K562 (cell line): ENCODE results near the gene KIAA1958. TPM values are rescaled to one million over a fixed set of nuclear protein-coding genes. Genes with fewer than 3 reads are reported as not detected.
A peak's percentile ranks its signal among the peaks of the same experiment; 100 is the strongest.

Experiments
- ATAC-seq: fragments of 200-7000 bp; cut with Tn5 transposase; 3 replicates; pipeline ENCODE4 v1.9.1; 2020; ENCODE audit warnings: moderate library complexity
- BruUV-seq: library from RNA; stranded (reverse); fragments of 400-500 nt; replicated peaks from 2 replicates; lab custom pipeline; 2021; lab: Mats Ljungman, UMichigan
- CTCF ChIA-PET: fragments of 300-600 bp; formaldehyde crosslinking; extraction: SDS; loops from one replicate; lab custom pipeline; 2021; ENCODE audit warnings: low intra/inter-chr PET ratio; lab: Yijun Ruan, JAX
- POLR2A ChIA-PET: fragments of 300-600, 350-650 bp; sonication (Branson Sonifier 250); formaldehyde crosslinking; extraction: SDS; loops from one replicate; lab custom pipeline; 2021; ENCODE audit warnings: antibody characterized with exemption, inconsistent platforms; lab: Yijun Ruan, JAX
- DNase-seq, 4 experiments: peaks; one replicate each; pipeline versions ENCODE4 v3.0.0 to v3.0.0-alpha.2; 2011 to 2018; ENCODE audit warnings: low spot score in 3 of 4, mixed read lengths in 3 of 4; ENCODE audit errors: extremely low read depth in 1 of 4
- FAIRE-seq: peaks from 2 replicates; lab custom pipeline; 2011; peaks lifted over from hg19 to GRCh38; lab: Jason Lieb, UNC
- H2AFZ ChIP-seq: 2 replicates; pipeline ENCODE4 v1.6.0; 2011; ENCODE audit warnings: low read depth, low read length, control low read depth, inconsistent platforms
- H3K27ac ChIP-seq: fragments of 200-600 bp; 3 replicates; pipeline ENCODE4 v1.8.0; 2011; ENCODE audit warnings: low read depth, mild to moderate bottlenecking, control low read depth, inconsistent platforms, low read length, moderate library complexity, mixed read lengths; ENCODE audit errors: extremely low read depth
- H3K27me3 ChIP-seq, 2 experiments: fragments of 300-600 bp in 1 of 2; 2 replicates in 1 of 2; 3 replicates in 1 of 2; pipeline versions ENCODE4 v1.6.0 to v1.8.0; 2011; ENCODE audit warnings: inconsistent platforms in 2 of 2, low read length in 2 of 2, mild to moderate bottlenecking in 1 of 2, mixed read lengths in 1 of 2, moderate library complexity in 1 of 2; ENCODE audit not compliant: control insufficient read depth in 2 of 2, insufficient read depth in 2 of 2
- H3K36me3 ChIP-seq: fragments of 300-600 bp; 3 replicates; pipeline ENCODE4 v1.8.0; 2011; ENCODE audit warnings: mild to moderate bottlenecking, low read length, inconsistent platforms; ENCODE audit not compliant: control insufficient read depth, insufficient read depth
- H3K4me1 ChIP-seq, 2 experiments: fragments of 200-600 bp in 1 of 2; replicated peaks in 1 of 2; 2 replicates in 1 of 2; 3 replicates in 1 of 2; pipeline versions ENCODE4 v1.5.1 to v1.8.0; 2011; ENCODE audit warnings: inconsistent platforms in 2 of 2, low read length in 2 of 2, mild to moderate bottlenecking in 1 of 2, mixed read lengths in 1 of 2, moderate library complexity in 1 of 2; ENCODE audit not compliant: control insufficient read depth in 2 of 2, insufficient read depth in 2 of 2
- H3K4me2 ChIP-seq: 2 replicates; pipeline ENCODE4 v1.6.1; 2011; ENCODE audit warnings: low read length, control low read depth, inconsistent platforms, mixed read lengths; ENCODE audit not compliant: insufficient read depth
- H3K4me3 ChIP-seq: fragments of 200-600 bp; sonication (generic), shearing (Covaris generic); 2 replicates; pipeline ENCODE4 v1.5.1; 2016; ENCODE audit warnings: control low read depth, inconsistent platforms
- H3K79me2 ChIP-seq: fragments of 200-600 bp; 3 replicates; pipeline ENCODE4 v1.8.0; 2011; ENCODE audit warnings: low read length, inconsistent platforms; ENCODE audit not compliant: control insufficient read depth, insufficient read depth
- H3K9ac ChIP-seq, 2 experiments: 2 replicates each; pipeline versions ENCODE4 v1.6.0 to v1.6.1; 2011; ENCODE audit warnings: low read depth in 2 of 2, low read length in 2 of 2, control low read depth in 1 of 2, inconsistent platforms in 1 of 2, mild to moderate bottlenecking in 1 of 2, mixed read lengths in 1 of 2; ENCODE audit not compliant: insufficient read depth in 1 of 2
- H3K9me1 ChIP-seq: one replicate; pipeline ENCODE4 v1.6.0; 2011; ENCODE audit warnings: inconsistent platforms, mild to moderate bottlenecking, low read length, moderate library complexity; ENCODE audit not compliant: control insufficient read depth, insufficient read depth
- H3K9me3 ChIP-seq: replicated peaks from 2 replicates; pipeline ENCODE4 v1.5.1; 2011; ENCODE audit warnings: low read depth, low read length, inconsistent platforms; ENCODE audit not compliant: control insufficient read depth, insufficient read depth
- H4K20me1 ChIP-seq: replicated peaks from 2 replicates; pipeline ENCODE4 v1.6.1; 2011; ENCODE audit warnings: low read length, inconsistent platforms, mixed read lengths; ENCODE audit not compliant: control insufficient read depth, insufficient read depth
- CCAR2 ChIP-seq: fragments of 200-400 bp; formaldehyde crosslinking; IDR thresholded peaks from 2 replicates; pipeline ENCODE4 v1.6.1; 2017; ENCODE audit warnings: mild to moderate bottlenecking, low read depth, low read length
- GATAD2B ChIP-seq: fragments of 450-650 bp; IDR thresholded peaks from 2 replicates; pipeline ENCODE4 v1.6.1; 2017; ENCODE audit warnings: mild to moderate bottlenecking, borderline replicate concordance
- HDAC2 ChIP-seq: fragments of 450-650 bp; IDR thresholded peaks from 2 replicates; pipeline ENCODE4 v1.6.1; 2016; ENCODE audit warnings: mild to moderate bottlenecking
- HLTF ChIP-seq: fragments of 450-650 bp; IDR thresholded peaks from 2 replicates; pipeline ENCODE4 v1.6.1; 2016
- IRF2 ChIP-seq: sonication (generic); formaldehyde crosslinking; IDR thresholded peaks from 2 replicates; pipeline ENCODE4 v1.8.1; 2022; ENCODE audit warnings: mild to moderate bottlenecking, missing genetic modification reagents
- KDM2B ChIP-seq: fragments of 250-450 bp; sonication (Bioruptor Pico); IDR thresholded peaks from 2 replicates; pipeline ENCODE4 v1.8.0; 2021; ENCODE audit warnings: mild to moderate bottlenecking, moderate library complexity
- MEIS2 ChIP-seq: fragments of 450-650 bp; IDR thresholded peaks from 2 replicates; pipeline ENCODE4 v1.6.1; 2014; ENCODE audit warnings: mild to moderate bottlenecking; ENCODE audit not compliant: partially characterized antibody
- MTA1 ChIP-seq: fragments of 450-650 bp; IDR thresholded peaks from 2 replicates; pipeline ENCODE4 v1.6.1; 2017; ENCODE audit warnings: borderline replicate concordance
- PKNOX1 ChIP-seq: fragments of 450-650 bp; IDR thresholded peaks from 2 replicates; pipeline ENCODE4 v1.6.1; 2016
- RBM17 ChIP-seq: fragments of 200-400 bp; formaldehyde crosslinking; IDR thresholded peaks from 2 replicates; pipeline ENCODE4 v1.6.1; 2017; ENCODE audit warnings: low read depth, mild to moderate bottlenecking, low read length, borderline replicate concordance
- RNF2 ChIP-seq: sonication (generic); IDR thresholded peaks from 2 replicates; pipeline ENCODE4 v1.6.1; 2016
- SAFB2 ChIP-seq: fragments of 200-400 bp; formaldehyde crosslinking; IDR thresholded peaks from 2 replicates; pipeline ENCODE4 v1.6.1; 2018; ENCODE audit warnings: borderline replicate concordance, low read length, low read depth, moderate library complexity; ENCODE audit not compliant: severe bottlenecking
- SMARCA4 ChIP-seq: fragments of 450-650 bp; IDR thresholded peaks from 2 replicates; pipeline ENCODE4 v1.6.1; 2016
- SMARCA5 ChIP-seq: fragments of 450-650 bp; IDR thresholded peaks from 2 replicates; pipeline ENCODE4 v1.6.1; 2016
- SMARCC2 ChIP-seq: fragments of 450-650 bp; IDR thresholded peaks from 2 replicates; pipeline ENCODE4 v1.6.1; 2017; ENCODE audit warnings: antibody characterized with exemption, moderate library complexity, mild to moderate bottlenecking, low read depth
- SNIP1 ChIP-seq: fragments of 450-650 bp; IDR thresholded peaks from 2 replicates; pipeline ENCODE4 v1.7.1; 2017; ENCODE audit warnings: low read depth, mild to moderate bottlenecking
- SOX6 ChIP-seq: fragments of 450-650 bp; IDR thresholded peaks from 2 replicates; pipeline ENCODE4 v1.6.1; 2014; ENCODE audit warnings: mild to moderate bottlenecking
- STAT6 ChIP-seq: sonication (generic); formaldehyde crosslinking; IDR thresholded peaks from 2 replicates; pipeline ENCODE4 v1.8.1; 2023; ENCODE audit warnings: mild to moderate bottlenecking, missing genetic modification reagents
- TAF7 ChIP-seq: fragments of 450-650 bp; IDR thresholded peaks from 2 replicates; pipeline ENCODE4 v1.6.1; 2016; ENCODE audit warnings: missing genetic modification characterization, missing compliant biosample characterization
- TCF3 ChIP-seq: sonication (generic); formaldehyde crosslinking; IDR thresholded peaks from 2 replicates; pipeline ENCODE4 v1.4.0; 2020; ENCODE audit warnings: mild to moderate bottlenecking, missing genetic modification reagents
- U2AF1 ChIP-seq: fragments of 200-400 bp; formaldehyde crosslinking; optimal IDR thresholded peaks from 2 replicates; pipeline ENCODE3; 2017; ENCODE audit warnings: mild to moderate bottlenecking, low read depth, low read length, moderate library complexity
- ZKSCAN3 ChIP-seq: fragments of 250-450 bp; sonication (Bioruptor Pico); IDR thresholded peaks from 2 replicates; pipeline ENCODE4 v1.4.0; 2020
- ZNF140 ChIP-seq: fragments of 250-450 bp; sonication (Bioruptor Pico); IDR thresholded peaks from 2 replicates; pipeline ENCODE4 v1.8.0; 2021; ENCODE audit warnings: moderate library complexity, mild to moderate bottlenecking, inconsistent platforms
- ZNF717 ChIP-seq: fragments of 250-450 bp; sonication (Bioruptor Pico); IDR thresholded peaks from 2 replicates; pipeline ENCODE4 v1.5.0; 2021
- WGBS: fragments of 100-300 bp; shearing (Covaris generic); methylation state at CpG from one replicate; pipeline ENCODE4 v1.1.6; 2016; ENCODE audit warnings: low coverage, mixed read lengths; ENCODE audit not compliant: insufficient coverage; ENCODE audit errors: missing lambda C conversion rate; 5-methylcytosine and 5-hydroxymethylcytosine counted together
- in situ Hi-C: fragments of 300-500 bp; cut with MboI; formaldehyde crosslinking; loops from 4 replicates; pipeline ENCODE4 v1.15.0; 2018; ENCODE audit warnings: inconsistent platforms, mixed read lengths
- intact Hi-C: fragments of 100-400 bp; cut with micrococcal nuclease; formaldehyde crosslinking; loops from 2 replicates; pipeline ENCODE4 v1.14.2; 2022
- polyA plus RNA-seq, 8 experiments: library from polyadenylated mRNA; depleted of rRNA in 4 of 8; stranded (reverse) in 5 of 8; unstranded in 3 of 8; fragments of >200 nt; fragmentation: Nextera tagmentation in 2 of 8; fragmentation: Illumina TruSeq in 1 of 8; extraction: Ambion mirVana in 2 of 8; extraction: Trizol in 1 of 8; gene quantifications; 2 replicates each; pipeline versions ENCODE4 v1.2.1 to v1.2.3, GENCODE V29; 2011 to 2014; ENCODE audit warnings: inconsistent platforms in 1 of 8, missing spikeins in 1 of 8
- total RNA-seq, 7 experiments: library from RNA; depleted of rRNA in 6 of 7; stranded (reverse); fragments of >200 nt in 6 of 7; fragmentation: Illumina TruSeq in 2 of 7; extraction: Trizol in 2 of 7; gene quantifications; 2 replicates each; pipeline versions ENCODE4 v1.2.1 to v1.2.3, GENCODE V29; 2011 to 2021; ENCODE audit warnings: low replicate concordance in 1 of 7

The KIAA1958 gene
- total and polyA plus RNA-seq, 9 of the 15 experiments (the other 6 are each of a cell fraction or from before 2014, with no cell fraction given) = 1.1 to 16.0 (median 10.1) TPM

- H4K20me1 ChIP-seq = 0 out of 2 replicates have a peak, but pooled peaks cover 4% of the 10 kb centered on the region
- no peak overlapping the region for H3K4me3 ChIP-seq
- H3K4me2 ChIP-seq = peak overlapping the region; percentile 10
- H3K4me1 ChIP-seq = peaks cover 6 to 32% of the 10 kb centered on the region in 2 experiments; a peak in 4 of 5 replicates
- peaks cover 26% of the 10 kb centered on the region for H3K36me3 ChIP-seq
- in situ Hi-C loops (no loop called here), intact Hi-C loops (no loop called here)
- ChIA-PET CTCF (no interaction called here), POLR2A (interaction anchor here (0.9 to 1.4 kb wide), 3 partner anchors 12 to 22 kb away, joined by 3 to 4 read pairs (median 3); no protein-coding TSS in a partner anchor)
- peak overlapping the region; percentile 19; the same call in 1 of the 3 replicates for H3K27ac ChIP-seq
- no peak for ATAC-seq
- peaks cover 88% of the 10 kb centered on the region for H3K79me2 ChIP-seq
- no TSS peak for BruUV-seq
- H3K9ac ChIP-seq = no peak overlapping the region
- no peaks in the 10 kb centered on the region for H3K27me3 ChIP-seq
- no peaks in the 10 kb centered on the region for H3K9me1 ChIP-seq
- H3K9me3 ChIP-seq = peaks cover 5% of the 10 kb centered on the region; the same call in 1 of the 2 replicates
- FAIRE-seq = peak; percentile 35
- WGBS = 5% methylated on average over 5 of the region's 5 CpGs
- H2AFZ ChIP-seq = no peak overlapping the region
- DNase-seq = peak in 1 of 4 experiments; percentile 29
- TF ChIP-seq ZNF140 = no peak
- TF ChIP-seq HDAC2 = peak; percentile 69; the same call in 1 of the 2 replicates
- TF ChIP-seq TCF3 (CRISPR knock-in tag) = peak; percentile 47; the same call in 1 of the 2 replicates
- TF ChIP-seq STAT6 (CRISPR knock-in tag) = no peak
- no peak for TF ChIP-seq ZNF717 (CRISPR knock-in tag)
- TF ChIP-seq U2AF1 = no peak
- TF ChIP-seq RNF2 = no peak; the same call in 1 of the 2 replicates
- no peak for TF ChIP-seq IRF2 (CRISPR knock-in tag)
- TF ChIP-seq HLTF = 0 out of 2 replicates have a peak, but pooled peaks have one; percentile 55
- no peak for TF ChIP-seq TAF7 (tag)
- TF ChIP-seq SNIP1 = no peak
- TF ChIP-seq SMARCA5 = 0 out of 2 replicates have a peak, but pooled peaks have one; percentile 48
- peak; percentile 94 for TF ChIP-seq SOX6
- TF ChIP-seq PKNOX1 = peak; percentile 56; the same call in 1 of the 2 replicates
- TF ChIP-seq KDM2B (CRISPR knock-in tag) = no peak
- TF ChIP-seq MEIS2 = peak; percentile 78
- no peak for TF ChIP-seq ZKSCAN3 (CRISPR knock-in tag)
- peak; percentile 27; the same call in 1 of the 2 replicates for TF ChIP-seq GATAD2B
- TF ChIP-seq RBM17 = no peak
- TF ChIP-seq SMARCA4 = peak; percentile 89
- peak; percentile 80 for TF ChIP-seq SMARCC2
- no peak for TF ChIP-seq CCAR2
- TF ChIP-seq MTA1 = 0 out of 2 replicates have a peak, but pooled peaks have one; percentile 62
- TF ChIP-seq SAFB2 = no peak
These were observed 2.5 kb downstream of the KIAA1958 start for GRCh38 chr9:112489039-112489546.
